Measurements from ENCODE around the gene SPEN.
A peak's percentile ranks its signal among the peaks of the same experiment; 100 is the strongest.
"Not testable (repeated sequence)": the region's sequence is repeated elsewhere in the genome, so short reads cannot be mapped to it uniquely, and the experiment has no call there.

SPEN gene

GRCh38 chr1:15961492-15961891 lies 114.0 kb downstream of the SPEN start:
- DNase-seq (ENCODE audit: low spot score) = no peak

DNA sequence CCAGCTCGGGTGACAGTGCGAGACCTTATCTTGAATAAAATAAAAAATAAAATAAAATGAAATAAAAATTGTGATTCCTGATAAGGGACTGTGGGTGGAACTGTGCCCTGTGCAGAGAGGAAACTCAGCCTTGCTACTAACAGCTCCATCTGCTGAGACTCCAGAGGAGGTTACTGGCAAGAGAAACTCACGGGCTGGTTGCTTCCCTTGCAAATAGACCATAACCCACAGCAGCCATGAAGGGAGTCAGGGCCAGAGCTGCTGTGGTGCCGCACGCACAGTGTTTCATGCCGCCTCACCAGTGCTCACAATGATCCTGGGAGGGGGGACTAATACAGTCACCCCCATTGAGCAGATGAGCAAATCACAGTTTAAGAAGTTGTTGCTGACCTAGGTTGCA lies 114.7 kb downstream of the SPEN start:
- DNase-seq (ENCODE audit: low spot score) = no peak

GRCh38 chr1:15962671-15963362 lies 115.3 kb downstream of the SPEN start:
- DNase-seq (ENCODE audit: low spot score) = no peak

GRCh38 chr1:15963363-15963967 lies 116.0 kb downstream of the SPEN start:
- no peak for DNase-seq (ENCODE audit: low spot score)

DNA sequence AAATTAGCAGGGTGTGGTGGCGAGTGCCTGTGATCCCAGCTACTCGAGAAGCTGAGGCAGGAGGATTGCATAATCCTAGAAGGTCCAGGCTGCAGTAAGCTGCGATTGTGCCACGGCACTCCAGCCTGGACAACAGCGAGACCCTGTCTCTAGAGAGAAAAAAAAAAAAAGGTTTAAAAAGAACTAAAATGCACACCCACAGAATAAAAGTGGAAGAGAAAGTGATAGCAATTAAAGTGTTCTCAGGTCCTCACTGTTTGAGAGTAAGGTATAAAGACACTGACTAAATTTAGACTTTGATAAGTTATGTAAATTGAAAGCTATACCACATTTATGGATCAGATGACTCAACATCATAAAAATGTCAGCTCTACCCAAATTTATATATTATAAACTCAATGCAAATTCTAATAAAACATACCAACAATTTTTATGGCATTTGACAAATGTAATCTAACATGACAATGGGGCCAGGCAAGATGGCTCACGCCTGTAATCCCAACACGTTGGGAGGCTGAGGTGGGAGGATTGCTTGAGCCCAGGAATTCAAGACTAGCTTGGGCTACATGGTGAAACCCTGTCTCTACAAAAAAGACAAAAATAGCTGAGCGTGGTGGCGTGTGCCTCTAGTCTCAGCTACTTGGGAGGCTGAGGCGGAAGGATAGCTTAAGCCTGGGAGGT lies 116.6 kb downstream of the SPEN start:
- DNase-seq (ENCODE audit: low spot score) = peak; percentile 38

DNA sequence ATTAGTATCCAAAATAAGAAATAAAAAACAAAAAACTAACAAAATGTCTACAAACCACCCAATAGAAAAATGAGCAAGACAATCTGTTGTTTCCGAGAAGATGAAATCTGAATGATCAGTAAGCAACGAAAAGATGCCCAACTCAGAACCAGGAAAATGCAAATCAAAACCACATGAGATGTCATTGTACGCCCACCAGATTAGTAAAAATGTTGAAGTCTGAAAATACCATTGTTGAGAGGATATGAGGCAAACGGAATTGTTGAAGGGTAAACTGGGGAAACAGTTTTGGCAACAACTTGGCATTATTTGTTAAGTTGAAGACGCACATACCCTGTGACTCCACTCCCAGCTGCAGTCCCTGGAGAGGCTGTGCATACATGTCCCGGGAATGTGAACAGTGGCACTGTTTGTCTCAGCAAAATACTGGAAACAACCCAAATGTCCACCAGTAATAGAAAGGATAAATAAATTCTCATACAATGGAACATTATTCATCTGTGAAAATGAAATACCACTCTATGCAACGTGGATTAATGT lies 117.8 kb downstream of the SPEN start:
- DNase-seq (ENCODE audit: low spot score) = no peak

- no peak for DNase-seq (ENCODE audit: low spot score)
These were observed 118.8 kb downstream of the SPEN start for GRCh38 chr1:15966081-15966955.

DNA sequence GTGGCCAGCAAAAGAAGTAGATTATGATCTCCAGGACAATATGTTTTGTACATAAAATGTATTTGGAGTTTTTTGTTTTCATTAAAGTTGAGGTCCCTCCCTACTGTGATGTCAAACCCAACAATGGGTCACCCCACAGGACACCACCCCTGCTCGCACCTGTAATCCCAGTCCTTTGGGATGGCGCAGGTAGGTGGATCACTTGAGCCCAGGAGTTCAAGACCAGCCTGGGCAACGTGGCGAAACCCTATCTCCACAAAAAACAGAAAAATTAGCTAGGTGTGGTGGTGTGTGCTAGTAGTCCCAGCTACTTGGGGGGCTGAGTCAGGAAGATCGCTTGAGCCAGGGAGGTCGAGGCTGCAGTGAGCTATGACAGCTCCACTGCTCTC lies 119.4 kb downstream of the SPEN start:
- no peak for DNase-seq (ENCODE audit: low spot score)

DNA sequence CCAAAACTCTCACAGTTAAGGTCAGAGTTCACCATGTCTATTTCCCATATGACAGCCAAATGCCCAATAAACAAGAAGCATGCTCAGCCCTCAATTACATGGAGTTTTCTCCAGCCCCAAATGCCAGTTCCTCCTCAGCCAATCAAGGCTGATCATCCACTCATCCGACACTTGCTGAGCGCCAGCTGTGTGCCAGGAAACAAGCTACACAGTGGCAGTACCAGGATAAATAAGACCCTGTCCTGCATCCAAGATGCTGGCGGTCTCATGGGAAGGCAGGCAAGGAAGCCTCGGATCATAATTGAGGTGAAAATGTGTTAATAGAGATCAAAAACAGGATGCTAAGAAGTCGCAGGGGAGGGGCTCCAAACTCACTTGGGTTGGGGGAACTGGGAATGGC lies 120.7 kb downstream of the SPEN start:
- DNase-seq (ENCODE audit: low spot score) = no peak

- no peak for DNase-seq (ENCODE audit: low spot score)
These were observed 121.9 kb downstream of the SPEN start for GRCh38 chr1:15969321-15969880.

- DNase-seq (ENCODE audit: low spot score) = no peak
These were observed 123.4 kb downstream of the SPEN start for GRCh38 chr1:15970911-15971310.

DNA sequence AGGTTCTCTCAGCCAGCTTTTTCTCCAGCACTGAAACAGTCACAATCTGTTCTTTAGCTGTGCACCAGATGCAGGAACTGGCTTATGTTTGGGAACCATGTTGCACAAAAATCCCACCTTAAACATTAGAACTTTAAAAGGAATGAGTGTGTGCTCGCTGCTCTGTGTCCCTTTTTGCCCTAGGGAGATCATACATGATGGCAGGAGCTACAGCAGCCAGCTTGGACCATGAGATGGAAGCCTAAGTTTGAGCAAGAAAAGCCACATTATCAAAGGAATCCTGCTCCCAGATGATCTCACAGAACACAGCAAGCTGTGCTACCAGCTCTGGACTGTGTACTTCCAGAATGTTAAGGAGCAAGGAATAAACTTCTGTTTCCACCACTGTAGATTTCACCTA lies 124.9 kb downstream of the SPEN start:
- no peak for DNase-seq (ENCODE audit: low spot score)

- no peak for DNase-seq (ENCODE audit: low spot score)
These were observed 126.3 kb downstream of the SPEN start for GRCh38 chr1:15973772-15974171.

DNA sequence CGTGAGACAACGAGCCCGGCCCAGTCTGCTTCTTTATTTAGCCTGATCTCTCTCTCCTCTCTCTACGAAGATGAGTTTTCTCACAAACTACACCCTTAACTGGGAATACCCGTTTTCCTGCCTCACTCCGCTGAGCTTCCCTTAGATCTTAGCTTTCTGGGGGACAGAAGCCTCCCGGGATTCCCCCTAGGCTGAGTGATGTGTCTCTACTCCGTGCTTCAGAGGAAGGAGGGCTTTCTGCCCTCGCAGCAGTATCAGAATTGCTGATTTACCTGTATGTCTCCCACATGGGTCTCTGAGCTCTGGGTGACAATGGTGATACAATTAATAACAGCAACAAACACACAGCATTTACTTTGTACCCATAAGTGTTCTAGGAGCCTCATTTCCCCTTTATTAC lies 127.3 kb downstream of the SPEN start:
- no peak for DNase-seq (ENCODE audit: low spot score)

DNA sequence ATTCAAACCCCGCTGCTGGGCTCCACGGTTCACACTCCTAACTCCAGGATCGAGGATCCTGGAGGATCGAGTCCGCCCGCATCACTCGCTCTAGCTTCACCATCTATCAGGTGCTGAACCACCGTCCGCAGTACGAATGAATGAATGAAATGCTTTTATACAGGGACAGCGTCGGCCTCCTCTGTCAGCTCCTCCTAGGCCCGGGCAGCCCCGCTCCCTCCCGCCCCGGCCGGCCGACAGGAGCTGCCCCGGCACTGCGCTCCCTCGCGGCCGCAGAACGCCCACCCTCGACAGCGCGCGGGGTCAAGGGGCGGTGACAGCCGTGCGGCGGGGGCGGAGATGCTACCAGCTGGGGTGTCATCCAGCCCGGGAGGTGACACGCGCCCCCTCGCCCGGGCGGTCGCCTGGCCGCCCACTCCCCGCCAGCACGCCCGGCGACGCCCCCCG lies 127.9 kb downstream of the SPEN start:
- DNase-seq (ENCODE audit: low spot score) = peak; percentile 8

- DNase-seq (ENCODE audit: low spot score) = peak; percentile 98
These were observed 128.5 kb downstream of the SPEN start, which contains the start of gene ZBTB17 for GRCh38 chr1:15975805-15976680. TSS of gene ZBTB17 (minus strand) at chr1:15976101. CDS start at chr1:15948495, 27,606 bp downstream.

DNA sequence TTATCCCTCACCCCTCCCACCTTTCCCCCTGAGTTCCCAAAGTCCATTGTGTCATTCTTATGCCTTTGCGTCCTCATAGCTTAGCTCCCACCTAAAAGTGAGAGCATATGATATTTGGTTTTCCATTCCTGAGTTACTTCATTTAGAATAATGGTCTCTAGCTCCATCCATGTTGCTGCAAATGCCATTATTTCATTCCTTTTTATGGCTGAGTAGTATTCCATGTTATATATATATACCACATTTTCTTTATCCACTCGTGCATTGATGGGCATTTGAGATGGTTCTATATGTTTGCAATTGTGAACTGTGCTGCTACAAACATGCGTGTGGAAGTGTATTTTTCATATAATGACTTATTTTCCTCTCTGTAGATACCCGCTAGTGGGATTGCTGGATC lies 130.4 kb downstream of the SPEN start:
- not testable (repeated sequence) for DNase-seq (ENCODE audit: low spot score)

- no peak for DNase-seq (ENCODE audit: low spot score)
These were observed 134.2 kb downstream of the SPEN start for GRCh38 chr1:15981679-15982078.

DNA sequence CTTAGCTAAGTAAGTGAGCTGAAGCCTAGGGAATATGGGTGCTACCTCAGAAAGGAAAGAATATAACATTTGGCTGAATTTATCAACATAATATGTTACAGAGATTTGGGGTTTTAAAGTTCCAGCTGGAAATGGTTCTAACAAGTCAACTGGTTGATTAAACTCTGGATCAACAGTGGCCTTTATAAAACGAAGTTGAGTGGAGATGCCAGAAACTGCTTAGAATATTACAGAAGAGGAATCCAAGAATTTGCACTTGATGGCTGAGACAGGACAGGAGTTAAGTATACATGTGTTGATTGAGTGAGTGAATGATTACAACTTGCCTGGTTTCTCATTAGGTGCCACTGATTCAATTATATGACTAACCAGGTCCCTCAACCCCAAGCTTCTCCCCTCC lies 135.8 kb downstream of the SPEN start:
- DNase-seq (ENCODE audit: low spot score) = no peak

GRCh38 chr1:15985611-15986297 lies 138.2 kb downstream of the SPEN start:
- DNase-seq (ENCODE audit: low spot score) = peak; percentile 83
